ENCODE data around the gene DIPK1C.

DNA sequence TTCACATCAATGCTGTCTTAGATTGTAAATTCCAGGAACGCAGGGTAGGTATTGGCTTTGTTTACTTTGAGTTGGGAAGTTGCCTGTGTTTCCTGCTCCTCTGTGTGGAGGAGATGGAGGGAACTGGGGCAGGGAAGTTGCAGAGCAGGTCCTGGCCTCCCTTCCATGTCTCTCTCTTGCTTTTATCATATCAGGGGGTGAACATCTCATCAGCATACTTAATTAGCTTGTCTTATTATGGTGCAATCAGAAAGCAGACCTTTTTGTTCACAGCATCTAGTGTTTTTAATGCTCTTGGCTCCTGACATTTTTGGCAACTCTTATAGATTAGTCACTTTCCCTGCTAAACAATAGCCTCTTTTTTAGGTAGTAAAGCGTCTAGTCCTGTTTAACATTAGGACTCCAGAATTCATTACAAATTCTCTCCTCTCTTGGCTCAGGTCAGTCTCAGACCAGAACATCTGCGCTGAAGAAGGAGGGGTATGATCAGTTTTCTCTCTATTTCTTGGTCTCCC lies 11.5 kb upstream of the DIPK1C start:
- TF ChIP-seq, protein P1, sequence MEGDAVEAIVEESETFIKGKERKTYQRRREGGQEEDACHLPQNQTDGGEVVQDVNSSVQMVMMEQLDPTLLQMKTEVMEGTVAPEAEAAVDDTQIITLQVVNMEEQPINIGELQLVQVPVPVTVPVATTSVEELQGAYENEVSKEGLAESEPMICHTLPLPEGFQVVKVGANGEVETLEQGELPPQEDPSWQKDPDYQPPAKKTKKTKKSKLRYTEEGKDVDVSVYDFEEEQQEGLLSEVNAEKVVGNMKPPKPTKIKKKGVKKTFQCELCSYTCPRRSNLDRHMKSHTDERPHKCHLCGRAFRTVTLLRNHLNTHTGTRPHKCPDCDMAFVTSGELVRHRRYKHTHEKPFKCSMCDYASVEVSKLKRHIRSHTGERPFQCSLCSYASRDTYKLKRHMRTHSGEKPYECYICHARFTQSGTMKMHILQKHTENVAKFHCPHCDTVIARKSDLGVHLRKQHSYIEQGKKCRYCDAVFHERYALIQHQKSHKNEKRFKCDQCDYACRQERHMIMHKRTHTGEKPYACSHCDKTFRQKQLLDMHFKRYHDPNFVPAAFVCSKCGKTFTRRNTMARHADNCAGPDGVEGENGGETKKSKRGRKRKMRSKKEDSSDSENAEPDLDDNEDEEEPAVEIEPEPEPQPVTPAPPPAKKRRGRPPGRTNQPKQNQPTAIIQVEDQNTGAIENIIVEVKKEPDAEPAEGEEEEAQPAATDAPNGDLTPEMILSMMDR (IDR thresholded peaks at IDR 0.05; ENCODE audit: poor library complexity), result no peak
- TF ChIP-seq EZH2 (IDR thresholded peaks at IDR 0.05; ENCODE audit: borderline replicate concordance), result no peak

Measured in hepatocyte (in vitro differentiated cells).